Endothelial cell of coronary artery (primary cell): ENCODE data around the gene BPIFB2. TPM values are rescaled to one million over a fixed set of nuclear protein-coding genes. Genes with fewer than 3 reads are reported as not detected.

Source experiments
- total RNA-seq: library from RNA; depleted of rRNA; stranded (reverse); fragments of >200 nt; gene quantifications from 2 replicates; pipeline ENCODE4 v1.2.3, GENCODE V29; 2014

The BPIFB2 gene, protein sequence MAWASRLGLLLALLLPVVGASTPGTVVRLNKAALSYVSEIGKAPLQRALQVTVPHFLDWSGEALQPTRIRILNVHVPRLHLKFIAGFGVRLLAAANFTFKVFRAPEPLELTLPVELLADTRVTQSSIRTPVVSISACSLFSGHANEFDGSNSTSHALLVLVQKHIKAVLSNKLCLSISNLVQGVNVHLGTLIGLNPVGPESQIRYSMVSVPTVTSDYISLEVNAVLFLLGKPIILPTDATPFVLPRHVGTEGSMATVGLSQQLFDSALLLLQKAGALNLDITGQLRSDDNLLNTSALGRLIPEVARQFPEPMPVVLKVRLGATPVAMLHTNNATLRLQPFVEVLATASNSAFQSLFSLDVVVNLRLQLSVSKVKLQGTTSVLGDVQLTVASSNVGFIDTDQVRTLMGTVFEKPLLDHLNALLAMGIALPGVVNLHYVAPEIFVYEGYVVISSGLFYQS
- not detected in 2 replicates for total RNA-seq

DNA sequence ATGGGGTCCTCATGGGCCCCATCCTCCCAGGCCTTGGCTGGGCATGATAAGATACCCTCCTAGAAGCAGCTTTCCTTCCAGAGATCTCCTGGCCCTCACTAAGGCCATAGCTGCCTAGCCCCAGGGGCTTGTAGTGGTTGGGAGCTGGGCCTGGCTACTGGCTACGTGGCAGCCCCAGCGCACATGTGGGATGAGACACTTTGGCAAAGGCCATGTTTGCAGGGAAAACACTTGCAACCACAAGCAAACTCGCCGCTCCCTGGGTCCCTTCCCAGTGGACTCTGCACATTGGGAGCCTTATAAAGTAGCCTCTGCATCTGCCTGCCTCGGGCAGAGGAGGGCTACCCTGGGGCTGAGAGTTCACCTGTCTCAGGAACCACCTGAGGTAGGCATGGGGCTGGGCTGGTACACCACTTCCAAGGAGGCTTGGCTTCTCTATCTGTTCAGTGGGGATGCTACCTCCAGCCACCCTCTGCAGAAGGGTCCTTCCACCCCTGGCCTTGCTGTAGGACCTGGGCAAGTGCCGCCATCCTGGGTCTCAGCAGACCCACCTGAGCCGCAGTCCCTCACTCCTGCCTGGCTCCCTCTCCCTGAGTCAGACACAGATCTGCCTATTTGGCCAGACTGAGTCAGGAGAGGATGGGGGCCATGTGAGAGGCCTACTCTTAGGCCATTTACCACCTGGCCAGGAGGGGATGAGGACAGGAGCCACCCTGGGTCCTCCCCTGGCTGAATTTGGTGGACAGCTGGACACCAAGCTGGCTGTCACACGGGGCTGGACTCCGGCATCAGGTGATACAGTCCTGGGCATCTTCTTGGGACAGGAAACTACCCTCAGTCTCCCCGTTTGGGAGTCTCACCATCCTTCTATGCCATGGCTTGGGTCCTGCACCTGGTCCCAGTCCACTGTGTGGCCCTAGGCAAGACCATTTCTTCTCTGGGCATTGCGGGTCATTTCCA lies at the start of gene BPIFB2:
BPIFB2 (plus strand) TSS at position 329 of the 960 bp plus-strand sequence. CDS start 871 bp downstream, outside the sequence.

DNA sequence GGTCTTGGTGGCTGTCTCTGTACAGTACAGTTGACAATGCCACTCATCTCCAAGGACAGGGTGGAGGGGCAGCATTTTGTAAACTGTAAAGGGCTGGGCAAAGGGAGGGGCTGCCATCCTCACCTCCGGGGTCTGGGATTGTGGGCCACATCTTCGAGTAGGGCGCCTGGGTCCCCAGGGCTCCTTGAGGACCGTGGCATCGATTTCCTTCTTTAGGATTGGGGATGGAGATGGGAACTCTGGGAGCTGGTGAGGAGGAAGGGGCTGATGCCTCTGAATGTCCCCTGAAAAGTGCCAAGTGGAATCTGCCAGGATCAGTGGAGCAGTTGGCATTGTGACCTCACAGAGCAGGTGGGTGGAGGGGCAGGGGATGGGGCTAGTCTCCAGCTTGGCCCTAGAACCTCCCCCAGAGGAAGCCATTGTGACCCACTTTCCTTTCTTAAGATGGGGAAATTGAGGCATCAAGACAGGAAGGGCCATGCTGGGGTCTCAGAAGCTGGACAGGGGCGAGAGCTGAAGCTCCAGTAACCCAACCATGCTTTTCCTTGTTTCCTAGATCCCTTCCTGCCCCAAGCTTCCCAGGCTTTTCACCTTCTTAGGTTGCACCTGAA lies 3.3 kb upstream of the BPIFB2 start, which contains the start of gene SUN5:
SUN5 (minus strand) TSS at position 293 of the 611 bp plus-strand sequence; CDS start at position 200, 93 bp downstream.

DNA sequence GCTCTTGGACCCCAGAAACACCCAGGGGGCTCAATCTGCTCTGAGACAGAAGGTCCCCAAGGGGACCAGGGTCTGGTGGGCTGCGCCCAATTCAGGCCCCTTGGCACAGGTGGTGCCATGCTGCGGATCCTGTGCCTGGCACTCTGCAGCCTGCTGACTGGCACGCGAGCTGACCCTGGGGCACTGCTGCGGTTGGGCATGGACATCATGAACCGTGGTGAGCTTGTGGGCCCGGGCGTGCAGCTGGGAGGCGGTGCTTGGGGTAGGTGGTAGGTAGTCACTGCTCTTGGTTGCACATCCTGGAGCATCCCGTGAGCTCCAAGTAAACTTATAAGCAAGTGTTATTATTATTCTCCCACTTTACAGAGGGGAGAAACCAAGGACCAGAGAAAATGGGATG lies 24.0 kb downstream of the BPIFB2 start, which contains the start of gene BPIFB6:
BPIFB6 (plus strand) TSS at position 118 of the 400 bp plus-strand sequence; CDS start at position 118, 0 bp downstream.

DNA sequence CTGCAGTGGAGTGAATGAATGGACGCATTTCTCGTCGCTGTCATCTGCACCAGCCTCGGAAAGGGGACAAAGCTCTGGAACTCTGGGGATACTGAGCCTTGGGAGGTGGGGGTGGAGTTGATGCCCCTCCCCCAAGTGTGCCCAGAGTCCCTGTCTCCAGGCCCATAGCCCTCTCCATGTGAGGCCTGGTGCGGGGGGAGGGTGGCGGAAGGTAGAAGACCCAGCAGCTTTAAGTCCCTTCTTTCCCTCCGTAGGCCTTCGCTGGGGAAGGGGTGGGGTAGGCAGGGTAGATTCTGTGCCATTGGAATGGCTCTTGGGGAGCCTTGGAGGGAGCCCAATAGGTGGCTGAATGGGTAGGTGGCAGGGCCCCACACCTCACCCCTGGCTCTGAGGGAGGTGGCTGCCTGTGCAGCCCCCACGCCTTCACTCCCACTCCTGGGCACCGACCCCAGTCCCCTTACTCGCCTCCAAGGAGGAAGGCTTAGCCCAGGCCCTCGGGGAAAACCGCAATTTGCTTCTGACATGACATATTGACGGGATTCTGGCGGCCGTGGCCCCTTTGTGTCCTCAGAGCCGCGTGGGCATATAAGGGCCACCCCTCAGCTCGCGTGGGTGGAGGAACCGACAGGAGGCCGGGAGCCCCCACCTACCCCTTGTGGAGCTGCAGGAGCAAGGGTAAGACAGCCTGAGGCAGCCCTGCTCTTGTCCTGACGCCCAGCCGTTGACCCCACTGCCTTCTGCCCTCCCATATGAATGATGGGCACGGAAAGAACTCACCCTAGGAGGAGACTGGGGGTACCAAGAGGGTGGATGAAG lies 46.0 kb downstream of the BPIFB2 start, which contains the start of gene BPIFB3:
BPIFB3 (plus strand) TSS at position 613 of the 816 bp plus-strand sequence. CDS start 1,533 bp downstream, outside the sequence.

Other genes starting within 250 kb of the BPIFB2 start
- gene DNMT3B, start 245.3 kb upstream of the BPIFB2 start, total RNA-seq, result 2.1 and 2.6 TPM in 2 replicates
- gene MAPRE1, start 187.8 kb upstream of the BPIFB2 start, total RNA-seq, result 112 and 120 TPM in 2 replicates
- 0.19 and 0.27 TPM in 2 replicates for gene EFCAB8, start 148.8 kb upstream of the BPIFB2 start, total RNA-seq
- not detected in 2 replicates for gene SUN5, start 3.3 kb upstream of the BPIFB2 start, total RNA-seq
- gene BPIFB6, start 23.9 kb downstream of the BPIFB2 start, total RNA-seq, result not detected in 2 replicates
- not detected in 2 replicates for gene BPIFB3, start 46.2 kb downstream of the BPIFB2 start, total RNA-seq
- not detected in 2 replicates for gene BPIFB4, start 71.9 kb downstream of the BPIFB2 start, total RNA-seq
- not detected in 2 replicates for gene BPIFA2, start 160.5 kb downstream of the BPIFB2 start, total RNA-seq
- gene BPIFA3, start 209.6 kb downstream of the BPIFB2 start, total RNA-seq, result not detected in 2 replicates
- not detected in 2 replicates for gene BPIFA1, start 228.3 kb downstream of the BPIFB2 start, total RNA-seq